Measurements from ENCODE around the gene ATG2B.

GRCh38 chr14:96243785-96244184 is 119.4 kb downstream of the ATG2B start:
- no peak for TF ChIP-seq CTCF (conservative IDR thresholded peaks at IDR 0.05; ENCODE audit: low read length)
- TF ChIP-seq EZH2phosphoT487 (IDR thresholded peaks at IDR 0.05; ENCODE audit: borderline replicate concordance), result no peak

Measured in Loucy (cell line).